Measurements from ENCODE around the gene KREMEN2. TPM values are rescaled to one million over a fixed set of nuclear protein-coding genes. Genes with fewer than 3 reads are reported as not detected.
"Not testable (repeated sequence)": the region's sequence is repeated elsewhere in the genome, so short reads cannot be mapped to it uniquely, and the experiment has no call there.

The KREMEN2 gene
- polyA plus RNA-seq, 2 of the 4 experiments (the other 2 are of a cell fraction): 0.35 to 1.5 TPM

GRCh38 chr16:2939968-2940367 is 24.1 kb upstream of the KREMEN2 start:
- no peak for ATAC-seq
- Histone ChIP-seq H3K27ac (no peak overlapping the region), H3K4me2 (no peak overlapping the region), H3K4me3 (no peak overlapping the region), H3K9me3 (no peaks in the 10 kb centered on the region), H3K4me1 (no peaks in the 10 kb centered on the region)
- ChIA-PET POLR2A (no interaction called here), CTCF (interaction anchor here (0.5 to 19.4 kb wide), 9 partner anchors 12 to 39 kb away, joined by 3 to 190 read pairs (median 3); no protein-coding TSS in a partner anchor)
- TF ChIP-seq TFCP2L1 (CRISPR knock-in tag; IDR thresholded peaks at IDR 0.05) (no peak), JUNB (IDR thresholded peaks at IDR 0.05) (no peak), MAFK (IDR thresholded peaks at IDR 0.05; ENCODE audit: partially characterized antibody) (peak; percentile 83), KDM1A (IDR thresholded peaks at IDR 0.05; ENCODE audit: low read depth) (no peak)
- FAIRE-seq: no peak
- 88% methylated on average over 2 of the region's 2 CpGs for WGBS (ENCODE audit: missing lambda C conversion rate)
- no peak for DNase-seq (ENCODE audit: low read depth in 1 of 2, low spot score in 1 of 2)

GRCh38 chr16:2942045-2942444 is 22.0 kb upstream of the KREMEN2 start:
- WGBS (ENCODE audit: missing lambda C conversion rate): 89% methylated on average over 4 of the region's 4 CpGs
- TF ChIP-seq FOSL2 (IDR thresholded peaks at IDR 0.05): no peak
- no peak for TF ChIP-seq FOSL2 (CRISPR knock-in tag; IDR thresholded peaks at IDR 0.05)
- TF ChIP-seq USF2 (IDR thresholded peaks at IDR 0.05): no peak
- no peak for TF ChIP-seq KDM5A (IDR thresholded peaks at IDR 0.05)
- TF ChIP-seq GATA3 (IDR thresholded peaks at IDR 0.05; ENCODE audit: borderline replicate concordance): no peak
- Histone ChIP-seq H3K9me3 (no peaks in the 10 kb centered on the region), H3K4me1 (no peaks in the 10 kb centered on the region), H3K4me2 (no peak overlapping the region), H3K27ac (no peak overlapping the region), H3K4me3 (no peak overlapping the region)
- DNase-seq (ENCODE audit: low read depth in 1 of 2, low spot score in 1 of 2) (no peak), ATAC-seq (no peak), FAIRE-seq (no peak)
- ChIA-PET POLR2A (interaction anchor here (0.8 kb wide), 1 partner anchor 90 kb away, joined by 6 read pairs; no protein-coding TSS in a partner anchor), CTCF (interaction anchor here (0.5 to 19.4 kb wide), 6 partner anchors 11 to 62 kb away, joined by 3 to 190 read pairs (median 4); no protein-coding TSS in a partner anchor)

- ATAC-seq; DNase-seq (ENCODE audit: low read depth in 1 of 2, low spot score in 1 of 2); H3K4me1 ChIP-seq; FAIRE-seq; H3K4me3 ChIP-seq; H3K4me2 ChIP-seq; H3K9me3 ChIP-seq; POLR2A ChIA-PET; H3K27ac ChIP-seq: not testable (repeated sequence)
- CTCF ChIA-PET: interaction anchor here (0.7 to 19.4 kb wide), 3 partner anchors 16 to 53 kb away, joined by 3 to 190 read pairs (median 97); partner anchors contain the start of gene KREMEN2
- 91% methylated on average over 12 of the region's 12 CpGs for WGBS (ENCODE audit: missing lambda C conversion rate)
Observed at GRCh38 chr16:2943716-2944115, 20.4 kb upstream of the KREMEN2 start.

- ChIA-PET CTCF (interaction anchor here (1.0 to 19.4 kb wide), 3 partner anchors 10 to 19 kb away, joined by 4 to 190 read pairs (median 97); partner anchors contain the start of gene KREMEN2), POLR2A (interaction anchor here (0.7 kb wide), 1 partner anchor 18 kb away, joined by 4 read pairs; no protein-coding TSS in a partner anchor)
- ATAC-seq (no peak), DNase-seq (ENCODE audit: low read depth in 1 of 2, low spot score in 1 of 2) (no peak), FAIRE-seq (no peak)
- H3K27ac ChIP-seq: no peak overlapping the region
- TF ChIP-seq RFX5 (IDR thresholded peaks at IDR 0.05) (no peak), RNF2 (IDR thresholded peaks at IDR 0.05; ENCODE audit: borderline replicate concordance, low read depth) (no peak)
- no peaks in the 10 kb centered on the region for H3K4me1 ChIP-seq
- H3K9me3 ChIP-seq: no peaks in the 10 kb centered on the region
- H3K4me3 ChIP-seq: no peak overlapping the region
- no peak overlapping the region for H3K4me2 ChIP-seq
- 98% methylated on average over 4 of the region's 4 CpGs for WGBS (ENCODE audit: missing lambda C conversion rate)
Observed at GRCh38 chr16:2946649-2947048, 17.4 kb upstream of the KREMEN2 start.

- H3K4me2 ChIP-seq: no peak overlapping the region
- FAIRE-seq: no peak
- TF ChIP-seq FOXS1 (CRISPR knock-in tag; IDR thresholded peaks at IDR 0.05) (no peak), TFCP2L1 (CRISPR knock-in tag; IDR thresholded peaks at IDR 0.05) (no peak)
- H3K4me1 ChIP-seq: no peaks in the 10 kb centered on the region
- DNase-seq (ENCODE audit: low read depth in 1 of 2, low spot score in 1 of 2): no peak
- ChIA-PET POLR2A (no interaction called here), CTCF (interaction anchor here (0.6 to 19.4 kb wide), 5 partner anchors 13 to 472 kb away, joined by 3 to 190 read pairs (median 23); partner anchors contain the start of gene KREMEN2)
- 88% methylated on average over 35 of the region's 36 CpGs for WGBS (ENCODE audit: missing lambda C conversion rate)
- peak in 1 of 2 experiments; percentile 16; a peak in 1 of 6 replicates for ATAC-seq
- no peak overlapping the region for H3K27ac ChIP-seq
- H3K4me3 ChIP-seq: no peak overlapping the region
- no peaks in the 10 kb centered on the region for H3K9me3 ChIP-seq
Observed at GRCh38 chr16:2948807-2949704, 15.0 kb upstream of the KREMEN2 start.
